Measurements from ENCODE around the gene CIC. TPM values are rescaled to one million over a fixed set of nuclear protein-coding genes. Genes with fewer than 3 reads are reported as not detected.

Gene CIC
- total and polyA plus RNA-seq, 2 of the 13 experiments (the other 11 are each of a cell fraction or from before 2014, with no cell fraction given) = 5.9 to 8.0 TPM

DNA sequence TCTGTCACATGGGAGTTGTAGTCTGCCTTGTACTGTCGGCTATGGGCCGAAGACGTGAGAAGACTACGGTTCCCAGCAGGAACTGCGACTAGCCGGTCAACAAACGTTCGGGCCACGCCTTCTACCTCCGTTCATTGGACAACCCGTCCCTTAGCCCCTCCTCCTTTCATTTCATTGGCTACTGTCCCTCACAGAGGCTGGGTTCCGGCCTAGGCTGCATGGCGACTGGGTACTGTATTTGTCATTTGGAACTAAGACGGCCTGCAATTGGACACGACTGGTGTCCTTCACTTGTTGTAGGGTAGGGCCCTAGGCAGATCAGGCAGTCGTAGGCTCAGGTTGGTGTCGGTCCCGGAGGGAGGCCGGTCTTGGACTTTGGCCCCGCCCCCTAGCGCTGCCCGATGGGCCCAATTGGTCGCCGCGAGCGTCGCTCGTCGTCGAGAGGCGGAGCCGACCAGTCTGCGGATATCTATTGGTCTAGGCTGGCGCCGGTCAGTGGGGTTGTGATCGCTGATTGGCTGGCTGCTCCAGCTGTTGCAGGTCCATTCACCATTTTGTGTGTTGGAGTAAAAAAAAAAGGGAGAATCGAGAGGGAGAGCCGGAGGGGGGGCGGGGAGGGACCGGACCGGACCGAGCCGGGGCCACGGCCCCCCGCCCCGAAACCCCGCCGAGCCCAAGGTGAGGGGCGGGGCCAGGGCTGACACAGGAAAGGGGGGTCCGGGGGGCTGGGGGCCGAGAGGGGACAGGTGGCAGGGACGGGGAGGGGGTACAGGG lies at the start of gene CIC (continued):
- TF ChIP-seq, protein P1, sequence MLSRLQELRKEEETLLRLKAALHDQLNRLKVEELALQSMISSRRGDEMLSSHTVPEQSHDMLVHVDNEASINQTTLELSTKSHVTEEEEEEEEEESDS (CRISPR knock-in tag; IDR thresholded peaks at IDR 0.05; ENCODE audit: borderline replicate concordance) = no peak
- TF ChIP-seq EHMT2 (IDR thresholded peaks at IDR 0.05; ENCODE audit: borderline replicate concordance, low read depth, low read length) (no peak), RAD51 (IDR thresholded peaks at IDR 0.05; ENCODE audit: borderline replicate concordance) (no peak), PITX1 (CRISPR knock-in tag; IDR thresholded peaks at IDR 0.05) (no peak), ZNF326 (CRISPR knock-in tag; IDR thresholded peaks at IDR 0.05; ENCODE audit: borderline replicate concordance) (no peak), ZNF34 (CRISPR knock-in tag; IDR thresholded peaks at IDR 0.05; ENCODE audit: borderline replicate concordance) (no peak), GZF1 (CRISPR knock-in tag; IDR thresholded peaks at IDR 0.05) (no peak), ZNF124 (CRISPR knock-in tag; IDR thresholded peaks at IDR 0.05) (no peak), ZFX (CRISPR knock-in tag; IDR thresholded peaks at IDR 0.05; ENCODE audit: low read depth) (peak; percentile 33; the same call in 1 of the 2 replicates), ZBTB38 (CRISPR knock-in tag; IDR thresholded peaks at IDR 0.05) (no peak)
- TF ChIP-seq, protein P2, sequence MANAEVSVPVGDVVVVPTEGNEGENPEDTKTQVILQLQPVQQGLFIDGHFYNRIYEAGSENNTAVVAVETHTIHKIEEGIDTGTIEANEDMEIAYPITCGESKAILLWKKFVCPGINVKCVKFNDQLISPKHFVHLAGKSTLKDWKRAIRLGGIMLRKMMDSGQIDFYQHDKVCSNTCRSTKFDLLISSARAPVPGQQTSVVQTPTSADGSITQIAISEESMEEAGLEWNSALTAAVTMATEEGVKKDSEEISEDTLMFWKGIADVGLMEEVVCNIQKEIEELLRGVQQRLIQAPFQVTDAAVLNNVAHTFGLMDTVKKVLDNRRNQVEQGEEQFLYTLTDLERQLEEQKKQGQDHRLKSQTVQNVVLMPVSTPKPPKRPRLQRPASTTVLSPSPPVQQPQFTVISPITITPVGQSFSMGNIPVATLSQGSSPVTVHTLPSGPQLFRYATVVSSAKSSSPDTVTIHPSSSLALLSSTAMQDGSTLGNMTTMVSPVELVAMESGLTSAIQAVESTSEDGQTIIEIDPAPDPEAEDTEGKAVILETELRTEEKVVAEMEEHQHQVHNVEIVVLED (CRISPR knock-in tag; IDR thresholded peaks at IDR 0.05; ENCODE audit: borderline replicate concordance) = no peak
- TF ChIP-seq, protein P3, sequence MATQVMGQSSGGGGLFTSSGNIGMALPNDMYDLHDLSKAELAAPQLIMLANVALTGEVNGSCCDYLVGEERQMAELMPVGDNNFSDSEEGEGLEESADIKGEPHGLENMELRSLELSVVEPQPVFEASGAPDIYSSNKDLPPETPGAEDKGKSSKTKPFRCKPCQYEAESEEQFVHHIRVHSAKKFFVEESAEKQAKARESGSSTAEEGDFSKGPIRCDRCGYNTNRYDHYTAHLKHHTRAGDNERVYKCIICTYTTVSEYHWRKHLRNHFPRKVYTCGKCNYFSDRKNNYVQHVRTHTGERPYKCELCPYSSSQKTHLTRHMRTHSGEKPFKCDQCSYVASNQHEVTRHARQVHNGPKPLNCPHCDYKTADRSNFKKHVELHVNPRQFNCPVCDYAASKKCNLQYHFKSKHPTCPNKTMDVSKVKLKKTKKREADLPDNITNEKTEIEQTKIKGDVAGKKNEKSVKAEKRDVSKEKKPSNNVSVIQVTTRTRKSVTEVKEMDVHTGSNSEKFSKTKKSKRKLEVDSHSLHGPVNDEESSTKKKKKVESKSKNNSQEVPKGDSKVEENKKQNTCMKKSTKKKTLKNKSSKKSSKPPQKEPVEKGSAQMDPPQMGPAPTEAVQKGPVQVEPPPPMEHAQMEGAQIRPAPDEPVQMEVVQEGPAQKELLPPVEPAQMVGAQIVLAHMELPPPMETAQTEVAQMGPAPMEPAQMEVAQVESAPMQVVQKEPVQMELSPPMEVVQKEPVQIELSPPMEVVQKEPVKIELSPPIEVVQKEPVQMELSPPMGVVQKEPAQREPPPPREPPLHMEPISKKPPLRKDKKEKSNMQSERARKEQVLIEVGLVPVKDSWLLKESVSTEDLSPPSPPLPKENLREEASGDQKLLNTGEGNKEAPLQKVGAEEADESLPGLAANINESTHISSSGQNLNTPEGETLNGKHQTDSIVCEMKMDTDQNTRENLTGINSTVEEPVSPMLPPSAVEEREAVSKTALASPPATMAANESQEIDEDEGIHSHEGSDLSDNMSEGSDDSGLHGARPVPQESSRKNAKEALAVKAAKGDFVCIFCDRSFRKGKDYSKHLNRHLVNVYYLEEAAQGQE (IDR thresholded peaks at IDR 0.05; ENCODE audit: borderline replicate concordance in 1 of 2, low read depth in 1 of 2, low read length in 2 of 2) = no peak
- TF ChIP-seq, protein P4, sequence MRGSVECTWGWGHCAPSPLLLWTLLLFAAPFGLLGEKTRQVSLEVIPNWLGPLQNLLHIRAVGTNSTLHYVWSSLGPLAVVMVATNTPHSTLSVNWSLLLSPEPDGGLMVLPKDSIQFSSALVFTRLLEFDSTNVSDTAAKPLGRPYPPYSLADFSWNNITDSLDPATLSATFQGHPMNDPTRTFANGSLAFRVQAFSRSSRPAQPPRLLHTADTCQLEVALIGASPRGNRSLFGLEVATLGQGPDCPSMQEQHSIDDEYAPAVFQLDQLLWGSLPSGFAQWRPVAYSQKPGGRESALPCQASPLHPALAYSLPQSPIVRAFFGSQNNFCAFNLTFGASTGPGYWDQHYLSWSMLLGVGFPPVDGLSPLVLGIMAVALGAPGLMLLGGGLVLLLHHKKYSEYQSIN (CRISPR knock-in tag; IDR thresholded peaks at IDR 0.05; ENCODE audit: borderline replicate concordance) = no peak
- TF ChIP-seq, protein P5, sequence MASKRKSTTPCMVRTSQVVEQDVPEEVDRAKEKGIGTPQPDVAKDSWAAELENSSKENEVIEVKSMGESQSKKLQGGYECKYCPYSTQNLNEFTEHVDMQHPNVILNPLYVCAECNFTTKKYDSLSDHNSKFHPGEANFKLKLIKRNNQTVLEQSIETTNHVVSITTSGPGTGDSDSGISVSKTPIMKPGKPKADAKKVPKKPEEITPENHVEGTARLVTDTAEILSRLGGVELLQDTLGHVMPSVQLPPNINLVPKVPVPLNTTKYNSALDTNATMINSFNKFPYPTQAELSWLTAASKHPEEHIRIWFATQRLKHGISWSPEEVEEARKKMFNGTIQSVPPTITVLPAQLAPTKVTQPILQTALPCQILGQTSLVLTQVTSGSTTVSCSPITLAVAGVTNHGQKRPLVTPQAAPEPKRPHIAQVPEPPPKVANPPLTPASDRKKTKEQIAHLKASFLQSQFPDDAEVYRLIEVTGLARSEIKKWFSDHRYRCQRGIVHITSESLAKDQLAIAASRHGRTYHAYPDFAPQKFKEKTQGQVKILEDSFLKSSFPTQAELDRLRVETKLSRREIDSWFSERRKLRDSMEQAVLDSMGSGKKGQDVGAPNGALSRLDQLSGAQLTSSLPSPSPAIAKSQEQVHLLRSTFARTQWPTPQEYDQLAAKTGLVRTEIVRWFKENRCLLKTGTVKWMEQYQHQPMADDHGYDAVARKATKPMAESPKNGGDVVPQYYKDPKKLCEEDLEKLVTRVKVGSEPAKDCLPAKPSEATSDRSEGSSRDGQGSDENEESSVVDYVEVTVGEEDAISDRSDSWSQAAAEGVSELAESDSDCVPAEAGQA (IDR thresholded peaks at IDR 0.05; ENCODE audit: low read depth) = peak; percentile 63; the same call in 1 of the 2 replicates
- TF ChIP-seq, protein P5 (CRISPR knock-in tag; IDR thresholded peaks at IDR 0.05; ENCODE audit: borderline replicate concordance) = no peak
